HK-2 (cell line): Measurements from ENCODE around the gene PRXL2C.
A peak's percentile ranks its signal among the peaks of the same experiment; 100 is the strongest.

Experiments used
- DNase-seq: peaks from one replicate; pipeline ENCODE4 v3.0.0-alpha.2; 2018; ENCODE audit not compliant: unreplicated experiment

PRXL2C gene

GRCh38 chr9:96612105-96612965 lies 42.8 kb downstream of the PRXL2C start:
- peak; percentile 25 for DNase-seq

GRCh38 chr9:96611302-96611701 lies 43.8 kb downstream of the PRXL2C start:
- DNase-seq: no peak

- DNase-seq: no peak
Measured at GRCh38 chr9:96609732-96610131, 45.4 kb downstream of the PRXL2C start.

- no peak for DNase-seq
Measured at GRCh38 chr9:96607971-96608370, 47.1 kb downstream of the PRXL2C start.

GRCh38 chr9:96605328-96605727 lies 49.8 kb downstream of the PRXL2C start:
- DNase-seq: no peak

GRCh38 chr9:96604004-96604319 lies 51.2 kb downstream of the PRXL2C start:
- no peak for DNase-seq

- no peak for DNase-seq
Measured at GRCh38 chr9:96603305-96604003, 51.7 kb downstream of the PRXL2C start.

GRCh38 chr9:96599298-96599697 lies 55.8 kb downstream of the PRXL2C start:
- DNase-seq: no peak

- DNase-seq: no peak
Measured at GRCh38 chr9:96596601-96597111, 58.5 kb downstream of the PRXL2C start.
